Measurements from ENCODE around the gene RALGDS.

DNA sequence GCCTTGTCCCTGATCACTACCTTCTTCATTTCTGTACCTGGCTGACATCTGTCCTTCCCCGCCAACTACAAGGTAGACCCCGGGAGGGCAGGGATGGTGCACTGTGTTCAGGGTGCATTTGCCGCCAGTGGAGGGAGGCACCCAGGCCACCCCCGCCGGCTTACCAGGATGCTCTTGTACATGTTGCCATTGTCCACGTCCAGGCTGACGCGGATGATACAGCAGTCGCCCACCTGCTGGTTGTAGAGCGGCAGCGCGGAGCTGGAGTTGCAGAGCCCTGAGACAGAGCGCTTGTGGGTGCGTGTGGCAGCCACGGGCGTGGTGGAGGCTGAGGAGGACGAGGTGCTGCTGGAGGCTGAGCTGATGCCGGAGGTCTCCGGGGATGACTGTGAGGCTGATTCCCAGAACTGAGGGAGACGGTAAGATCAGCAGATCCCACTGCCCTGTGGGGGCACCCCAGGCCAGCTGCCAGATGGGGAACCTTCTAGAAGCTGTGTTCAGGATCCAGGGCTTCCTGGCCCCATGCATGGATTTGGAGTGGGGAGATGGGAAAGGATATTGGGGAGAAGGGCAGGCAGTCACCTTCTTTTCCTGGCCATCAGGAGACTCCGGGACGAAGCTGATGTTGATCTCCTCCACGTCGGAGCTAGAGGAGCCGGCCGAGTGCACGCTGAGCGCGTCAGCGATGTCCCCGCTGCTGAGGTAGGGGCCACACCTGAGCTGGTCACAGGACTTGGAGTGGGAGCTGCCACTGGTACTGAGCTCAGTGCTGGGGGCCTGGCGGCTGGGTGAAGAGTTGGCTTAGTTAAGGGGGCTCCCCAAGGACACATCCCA is 19.5 kb downstream of the RALGDS start:
- TF ChIP-seq, protein P1, sequence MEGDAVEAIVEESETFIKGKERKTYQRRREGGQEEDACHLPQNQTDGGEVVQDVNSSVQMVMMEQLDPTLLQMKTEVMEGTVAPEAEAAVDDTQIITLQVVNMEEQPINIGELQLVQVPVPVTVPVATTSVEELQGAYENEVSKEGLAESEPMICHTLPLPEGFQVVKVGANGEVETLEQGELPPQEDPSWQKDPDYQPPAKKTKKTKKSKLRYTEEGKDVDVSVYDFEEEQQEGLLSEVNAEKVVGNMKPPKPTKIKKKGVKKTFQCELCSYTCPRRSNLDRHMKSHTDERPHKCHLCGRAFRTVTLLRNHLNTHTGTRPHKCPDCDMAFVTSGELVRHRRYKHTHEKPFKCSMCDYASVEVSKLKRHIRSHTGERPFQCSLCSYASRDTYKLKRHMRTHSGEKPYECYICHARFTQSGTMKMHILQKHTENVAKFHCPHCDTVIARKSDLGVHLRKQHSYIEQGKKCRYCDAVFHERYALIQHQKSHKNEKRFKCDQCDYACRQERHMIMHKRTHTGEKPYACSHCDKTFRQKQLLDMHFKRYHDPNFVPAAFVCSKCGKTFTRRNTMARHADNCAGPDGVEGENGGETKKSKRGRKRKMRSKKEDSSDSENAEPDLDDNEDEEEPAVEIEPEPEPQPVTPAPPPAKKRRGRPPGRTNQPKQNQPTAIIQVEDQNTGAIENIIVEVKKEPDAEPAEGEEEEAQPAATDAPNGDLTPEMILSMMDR (tag by site-specific recombination; IDR thresholded peaks at IDR 0.05): no peak
- no peak for TF ChIP-seq ZNF266 (tag by site-specific recombination; IDR thresholded peaks at IDR 0.05; ENCODE audit: low read depth)
- TF ChIP-seq ZNF140 (tag by site-specific recombination; IDR thresholded peaks at IDR 0.05): no peak
